Psoas muscle (tissue), 8 donors: ENCODE results near the gene TOGARAM2. TPM values are rescaled to one million over a fixed set of nuclear protein-coding genes. Genes with fewer than 3 reads are reported as not detected.

Experiments used
- ATAC-seq, 4 donors: fragments of 200-7000 bp; cut with Tn5 transposase; one replicate each; pipeline ENCODE4 v1.9.1; 2020; ENCODE audit warnings: moderate library complexity in 3 of 4, mild to moderate bottlenecking in 2 of 4
- DNase-seq, 2 donors: peaks; one replicate each; pipeline ENCODE4 v3.0.0-alpha.2; 2020
- H3K27ac ChIP-seq: fragments of 200-600 bp; one replicate; pipeline ENCODE4 v1.8.0; 2022
- H3K27me3 ChIP-seq, 3 donors: fragments of 200-600 bp in 1 of 3; one replicate each; pipeline versions ENCODE4 v1.6.1 to v1.8.0; 2013 to 2022; ENCODE audit warnings: low read length in 2 of 3, mild to moderate bottlenecking in 2 of 3, moderate library complexity in 1 of 3; ENCODE audit not compliant: insufficient read depth in 3 of 3
- H3K36me3 ChIP-seq, 2 donors: fragments of 200-600 bp in 1 of 2; one replicate each; pipeline versions ENCODE4 v1.6.1 to v1.8.0; 2013 to 2022; ENCODE audit warnings: low read depth in 1 of 2, mild to moderate bottlenecking in 1 of 2, moderate library complexity in 1 of 2; ENCODE audit not compliant: insufficient read depth in 1 of 2
- H3K4me1 ChIP-seq: fragments of 200-600 bp; one replicate; pipeline ENCODE4 v1.8.0; 2022
- H3K4me3 ChIP-seq: fragments of 200-600 bp; one replicate; pipeline ENCODE4 v1.8.0; 2022; ENCODE audit warnings: mild to moderate bottlenecking
- H3K9me3 ChIP-seq: fragments of 200-600 bp; one replicate; pipeline ENCODE4 v1.8.0; 2022
- CTCF ChIP-seq: fragments of 200-600 bp; IDR thresholded peaks from one replicate; pipeline ENCODE4 v1.8.0; 2022; ENCODE audit warnings: antibody characterized with exemption
- WGBS, 3 donors: extraction: QIAGEN DNeasy Blood & Tissue Kit; methylation state at CpG; one replicate each; pipeline versions ENCODE4 v1.1.6 to v1.1.7; 2013; 5-methylcytosine and 5-hydroxymethylcytosine counted together
- intact Hi-C, 2 donors: fragments of 100-400 bp; cut with DNase I; formaldehyde crosslinking; loops; one replicate each; pipeline versions ENCODE4 v1.11.0 to v1.14.2; 2022
- polyA plus RNA-seq, 3 donors: library from polyadenylated mRNA; stranded (reverse); fragments of 200-250 nt; gene quantifications; one replicate each; pipeline ENCODE4 v1.2.3, GENCODE V29; 2013
- total RNA-seq, 4 donors: library from RNA; stranded (reverse); fragmentation: NEBNext Ultra II Directional in 2 of 4; extraction: Animal tissue kit (Norgen Biotek cat#: 25700) in 2 of 4; gene quantifications; one replicate each; pipeline versions ENCODE4 v1.2.1 to v1.2.4, GENCODE V29; 2021 to 2023
- donor health status: healthy with polysubstance abuse.
- donor health status: DM: no; HTN: no; CAD: no; lungs with moderate emphysema.
- donor health status: Bipolar disorder and iron deficiency.
- donor health status: healthy.
- donor health status: DM: yes; HTN: yes; CAD: no.
- donor health status: DM: no; HTN: no; CAD: no.
- donor health status: DM: no; HTN: no; CAD: no.
- donor health status: DM: yes; HTN: yes; CAD: no.

Gene TOGARAM2
- total and polyA plus RNA-seq, 7 donors = 2.2 to 98.4 (median 28.6) TPM

- TF ChIP-seq CTCF = no peak
- H3K27ac ChIP-seq = peak overlapping the region; percentile 87
- peaks cover 62% of the 10 kb centered on the region for H3K4me1 ChIP-seq
- H3K9me3 ChIP-seq = no peaks in the 10 kb centered on the region
- no peaks in the 10 kb centered on the region for H3K27me3 ChIP-seq
- no peaks in the 10 kb centered on the region for H3K36me3 ChIP-seq
- intact Hi-C loops = loop anchor here (2.0 to 10.0 kb wide), 5 partner anchors 53 to 445 kb away; partner anchors contain the start of gene CLIP4 (in 1 of the 2)
- peak; percentile 89 to 98 for DNase-seq
- H3K4me3 ChIP-seq = peak overlapping the region; percentile 52
- ATAC-seq = peak; percentile 59 to 81 (median 66)
- 9 to 14% (median 13%) methylated on average over 8 to 9 of the region's 9 CpGs for WGBS, 3 donors
These were observed 31.1 kb downstream of the TOGARAM2 start for GRCh38 chr2:29012211-29012681.

- DNase-seq (peak in 1 of 2 donors; percentile 75), ATAC-seq (peak; percentile 2 to 24 (median 3))
- TF ChIP-seq CTCF = peak; percentile 18
- peak overlapping the region; percentile 52 for H3K4me3 ChIP-seq
- peak overlapping the region; percentile 87 for H3K27ac ChIP-seq
- H3K4me1 ChIP-seq = peaks cover 62% of the 10 kb centered on the region
- no peaks in the 10 kb centered on the region for H3K9me3 ChIP-seq
- intact Hi-C loops = loop anchor here (2.0 to 10.0 kb wide), 5 partner anchors 54 to 446 kb away; partner anchors contain the start of gene CLIP4 (in 1 of the 2)
- H3K27me3 ChIP-seq = no peaks in the 10 kb centered on the region
- 38 to 55% (median 50%) methylated on average over 11 of the region's 11 CpGs for WGBS, 3 donors
- H3K36me3 ChIP-seq = no peaks in the 10 kb centered on the region
These were observed 32.1 kb downstream of the TOGARAM2 start for GRCh38 chr2:29013057-29013780.

GRCh38 chr2:29014331-29014730, 33.2 kb downstream of the TOGARAM2 start:
- DNase-seq = peak in 1 of 2 donors; percentile 83
- peak in 3 of 4 donors; percentile 2 to 20 (median 2) for ATAC-seq
- Histone ChIP-seq H3K9me3 (no peaks in the 10 kb centered on the region), H3K27ac (peak overlapping the region; percentile 87), H3K36me3 (no peaks in the 10 kb centered on the region), H3K4me1 (peaks cover 66% of the 10 kb centered on the region), H3K27me3 (no peaks in the 10 kb centered on the region), H3K4me3 (peak overlapping the region; percentile 52)
- TF ChIP-seq CTCF = no peak
- intact Hi-C loops = loop anchor here (2.0 to 10.0 kb wide), 5 partner anchors 56 to 447 kb away; partner anchors contain the start of gene CLIP4 (in 1 of the 2)
- 40 to 68% (median 44%) methylated on average over 8 of the region's 8 CpGs for WGBS, 3 donors

GRCh38 chr2:29014811-29015421, 33.8 kb downstream of the TOGARAM2 start:
- peak in 3 of 4 donors; percentile 27 to 36 (median 34) for ATAC-seq
- DNase-seq = peak; percentile 66 to 86
- H3K36me3 ChIP-seq = no peaks in the 10 kb centered on the region
- H3K4me1 ChIP-seq = peaks cover 66% of the 10 kb centered on the region
- H3K27ac ChIP-seq = peak overlapping the region; percentile 87
- H3K4me3 ChIP-seq = peak overlapping the region; percentile 52
- no peaks in the 10 kb centered on the region for H3K9me3 ChIP-seq
- TF ChIP-seq CTCF = no peak
- intact Hi-C loops = loop anchor here (2.0 to 10.0 kb wide), 5 partner anchors 56 to 448 kb away; partner anchors contain the start of gene CLIP4 (in 1 of the 2)
- WGBS, 3 donors = 24 to 33% (median 27%) methylated on average over 13 of the region's 13 CpGs
- no peaks in the 10 kb centered on the region for H3K27me3 ChIP-seq
